ENCODE data around the gene DYSF.

The DYSF gene

GRCh38 chr2:71724793-71725192 lies 271.4 kb downstream of the DYSF start:
- Histone ChIP-seq H3K36me3 (replicated peaks) (no peaks in the 10 kb centered on the region), H3K4me3 (no peak overlapping the region), H3K4me1 (no peaks in the 10 kb centered on the region), H3K27me3 (ENCODE audit: low read depth) (no peaks in the 10 kb centered on the region), H3K9me3 (no peaks in the 10 kb centered on the region)
- no peak for DNase-seq (ENCODE audit: low spot score in 2 of 2)
- in situ Hi-C loops (cut with MboI; ENCODE audit: low sequenced_read_pairs), result no loop called here

GRCh38 chr2:71725836-71726235 lies 272.5 kb downstream of the DYSF start:
- no peaks in the 10 kb centered on the region for H3K36me3 ChIP-seq (replicated peaks)
- DNase-seq (ENCODE audit: low spot score in 2 of 2), result no peak
- no peak overlapping the region for H3K4me3 ChIP-seq
- H3K27me3 ChIP-seq (ENCODE audit: low read depth), result no peaks in the 10 kb centered on the region
- in situ Hi-C loops (cut with MboI; ENCODE audit: low sequenced_read_pairs), result no loop called here
- no peaks in the 10 kb centered on the region for H3K4me1 ChIP-seq
- no peaks in the 10 kb centered on the region for H3K9me3 ChIP-seq

- Histone ChIP-seq H3K4me1 (no peaks in the 10 kb centered on the region), H3K9me3 (no peaks in the 10 kb centered on the region), H3K27me3 (ENCODE audit: low read depth) (no peaks in the 10 kb centered on the region)
These were observed 274.2 kb downstream of the DYSF start for GRCh38 chr2:71727562-71727961.

GRCh38 chr2:71728036-71728435 lies 274.7 kb downstream of the DYSF start:
- no peaks in the 10 kb centered on the region for H3K9me3 ChIP-seq
- no peak overlapping the region for H3K4me3 ChIP-seq
- no peaks in the 10 kb centered on the region for H3K36me3 ChIP-seq (replicated peaks)
- no peaks in the 10 kb centered on the region for H3K4me1 ChIP-seq
- in situ Hi-C loops (cut with MboI; ENCODE audit: low sequenced_read_pairs), result no loop called here
- no peak for DNase-seq (ENCODE audit: low spot score in 2 of 2)
- no peaks in the 10 kb centered on the region for H3K27me3 ChIP-seq (ENCODE audit: low read depth)

More at GRCh38 chr2:71727562-71727961, 274.2 kb downstream of the DYSF start:
- Histone ChIP-seq H3K36me3 (replicated peaks) (no peaks in the 10 kb centered on the region), H3K4me3 (no peak overlapping the region)
- no peak for DNase-seq (ENCODE audit: low spot score in 2 of 2)
- in situ Hi-C loops (cut with MboI; ENCODE audit: low sequenced_read_pairs), result no loop called here

- in situ Hi-C loops (cut with MboI; ENCODE audit: low sequenced_read_pairs), result no loop called here
- H3K27me3 ChIP-seq (ENCODE audit: low read depth), result no peaks in the 10 kb centered on the region
- H3K4me3 ChIP-seq, result no peak overlapping the region
- no peaks in the 10 kb centered on the region for H3K9me3 ChIP-seq
- no peaks in the 10 kb centered on the region for H3K36me3 ChIP-seq (replicated peaks)
- no peaks in the 10 kb centered on the region for H3K4me1 ChIP-seq
- no peak for DNase-seq (ENCODE audit: low spot score in 2 of 2)
These were observed 277.5 kb downstream of the DYSF start for GRCh38 chr2:71730785-71731383.

- H3K27me3 ChIP-seq (ENCODE audit: low read depth), result no peaks in the 10 kb centered on the region
- no peak for DNase-seq (ENCODE audit: low spot score in 2 of 2)
- H3K36me3 ChIP-seq (replicated peaks), result no peaks in the 10 kb centered on the region
- in situ Hi-C loops (cut with MboI; ENCODE audit: low sequenced_read_pairs), result no loop called here
- H3K4me3 ChIP-seq, result no peak overlapping the region
- no peaks in the 10 kb centered on the region for H3K9me3 ChIP-seq
- H3K4me1 ChIP-seq, result no peaks in the 10 kb centered on the region
These were observed 281.3 kb downstream of the DYSF start for GRCh38 chr2:71734620-71735019.

GRCh38 chr2:71735676-71736075 lies 282.3 kb downstream of the DYSF start:
- Histone ChIP-seq H3K4me1 (no peaks in the 10 kb centered on the region), H3K9me3 (no peaks in the 10 kb centered on the region), H3K4me3 (no peak overlapping the region), H3K27me3 (ENCODE audit: low read depth) (no peaks in the 10 kb centered on the region), H3K36me3 (replicated peaks) (no peaks in the 10 kb centered on the region)
- DNase-seq (ENCODE audit: low spot score in 2 of 2), result no peak
- in situ Hi-C loops (cut with MboI; ENCODE audit: low sequenced_read_pairs), result no loop called here

All from HAP-1 (cell line).